ENCODE measurements around the gene CD80.
"Not testable (repeated sequence)": the region's sequence is repeated elsewhere in the genome, so short reads cannot be mapped to it uniquely, and the experiment has no call there.

GRCh38 chr3:119552928-119553327, 6.5 kb downstream of the CD80 start:
- not testable (repeated sequence) for TF ChIP-seq CTCF (conservative IDR thresholded peaks at IDR 0.05; ENCODE audit: low read depth, low read length); EZH2 (IDR thresholded peaks at IDR 0.05; ENCODE audit: borderline replicate concordance, low read depth, low read length, poor library complexity, severe bottlenecking)
